Mesendoderm (in vitro differentiated cells): Measurements from ENCODE around the gene RAB42. TPM values are rescaled to one million over a fixed set of nuclear protein-coding genes. Genes with fewer than 3 reads are reported as not detected.

Experiments
- DNase-seq: peaks from one replicate; pipeline ENCODE4 v3.0.0; 2013
- H2AK5ac ChIP-seq: 2 replicates; pipeline ENCODE4 v1.6.1; 2013; ENCODE audit warnings: low read length, inconsistent platforms
- H2BK120ac ChIP-seq: 2 replicates; pipeline ENCODE4 v1.6.1; 2013; ENCODE audit warnings: low read depth, mild to moderate bottlenecking, low read length, moderate library complexity, mixed read lengths
- H2BK15ac ChIP-seq: replicated peaks from 2 replicates; pipeline ENCODE4 v1.6.1; 2013; ENCODE audit warnings: low read depth, mild to moderate bottlenecking, moderate library complexity
- H2BK5ac ChIP-seq: 2 replicates; pipeline ENCODE4 v1.6.1; 2013; ENCODE audit warnings: low read length, inconsistent platforms
- H3K18ac ChIP-seq: 2 replicates; pipeline ENCODE4 v1.6.1; 2013; ENCODE audit warnings: mild to moderate bottlenecking, low read length, mixed read lengths
- H3K23ac ChIP-seq: one replicate; pipeline ENCODE4 v1.6.1; 2013; ENCODE audit warnings: low read length
- H3K27ac ChIP-seq: 2 replicates; pipeline ENCODE4 v1.5.1; 2013; ENCODE audit warnings: low read depth, mild to moderate bottlenecking, inconsistent platforms, low read length, moderate library complexity
- H3K27me3 ChIP-seq: 2 replicates; pipeline ENCODE4 v1.6.1; 2013; ENCODE audit warnings: low read length, control low read depth, mild to moderate bottlenecking, inconsistent platforms; ENCODE audit not compliant: insufficient read depth, poor library complexity
- H3K36me3 ChIP-seq: 2 replicates; pipeline ENCODE4 v1.6.1; 2013; ENCODE audit warnings: low read length, inconsistent platforms; ENCODE audit not compliant: control insufficient read depth, insufficient read depth
- H3K4ac ChIP-seq: one replicate; pipeline ENCODE4 v1.6.1; 2013; ENCODE audit warnings: low read depth, mild to moderate bottlenecking, low read length, moderate library complexity
- H3K4me1 ChIP-seq: 2 replicates; pipeline ENCODE4 v1.6.1; 2013; ENCODE audit warnings: low read depth, low read length, inconsistent platforms; ENCODE audit not compliant: control insufficient read depth
- H3K4me2 ChIP-seq: 2 replicates; pipeline ENCODE4 v1.6.1; 2013; ENCODE audit warnings: low read length
- H3K4me3 ChIP-seq: 2 replicates; pipeline ENCODE4 v1.5.1; 2013; ENCODE audit warnings: mild to moderate bottlenecking, low read length
- H3K56ac ChIP-seq: one replicate; pipeline ENCODE4 v1.6.1; 2013; ENCODE audit warnings: low read length
- H3K79me1 ChIP-seq: 2 replicates; pipeline ENCODE4 v1.6.1; 2013; ENCODE audit warnings: low read length, inconsistent platforms
- H3K79me2 ChIP-seq: 2 replicates; pipeline ENCODE4 v1.6.1; 2013; ENCODE audit warnings: mild to moderate bottlenecking, low read length; ENCODE audit not compliant: control insufficient read depth, insufficient read depth
- H3K9ac ChIP-seq: 2 replicates; pipeline ENCODE4 v1.6.1; 2013; ENCODE audit warnings: low read length, inconsistent platforms
- H4K5ac ChIP-seq: one replicate; pipeline ENCODE4 v1.6.1; 2013; ENCODE audit warnings: low read length
- H4K8ac ChIP-seq: one replicate; pipeline ENCODE4 v1.6.1; 2013; ENCODE audit warnings: low read depth, mild to moderate bottlenecking, control low read depth, low read length, moderate library complexity
- WGBS: extraction: QIAGEN DNeasy Blood & Tissue Kit; methylation state at CpG from one replicate; pipeline ENCODE4 v1.1.7; 2013; ENCODE audit warnings: low lambda C conversion rate, missing lambda C conversion rate; ENCODE audit not compliant: insufficient coverage; ENCODE audit errors: extremely low coverage; 5-methylcytosine and 5-hydroxymethylcytosine counted together
- small RNA-seq: library from polyadenylated mRNA; stranded (forward); fragments of <200 nt; extraction: miRNeasy Mini kit (QIAGEN cat#:217004); gene quantifications from one replicate; pipeline ENCODE3, GENCODE V24; 2013; ENCODE audit not compliant: insufficient read depth

The RAB42 gene

DNA sequence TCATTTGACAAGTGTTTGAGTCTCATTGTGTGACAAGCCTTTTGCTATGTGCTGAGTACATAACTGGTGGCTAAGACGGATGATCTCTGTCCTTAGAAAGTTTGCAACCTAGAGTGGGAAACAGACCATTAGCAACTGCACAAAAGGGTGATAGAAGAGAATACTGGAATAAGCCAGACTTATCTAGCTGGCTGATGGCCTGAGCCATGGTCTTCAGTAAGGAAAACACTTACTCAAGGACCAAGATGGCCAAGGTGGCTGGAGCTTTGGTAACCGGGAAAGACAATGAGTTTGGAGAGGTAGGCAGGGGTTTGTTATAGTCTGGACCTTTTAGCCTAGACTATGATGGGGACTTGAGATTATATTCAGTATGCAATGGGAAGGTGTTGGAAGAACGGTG, 52.4 kb downstream of the RAB42 start:
- no peak overlapping the region for H3K4ac ChIP-seq
- no peak overlapping the region for H4K5ac ChIP-seq
- H3K4me3 ChIP-seq: no peak overlapping the region
- H3K27ac ChIP-seq: no peak overlapping the region
- H3K18ac ChIP-seq: no peak overlapping the region
- H3K9ac ChIP-seq: no peak overlapping the region
- DNase-seq: no peak
- H2BK120ac ChIP-seq: no peak overlapping the region
- H3K56ac ChIP-seq: peak overlapping the region; percentile 43
- peaks cover 2% of the 10 kb centered on the region for H3K4me1 ChIP-seq
- H2BK15ac ChIP-seq: no peak overlapping the region
- no peaks in the 10 kb centered on the region for H3K79me1 ChIP-seq
- no peaks in the 10 kb centered on the region for H3K79me2 ChIP-seq
- 100% methylated on average over 1 of the region's 3 CpGs for WGBS
- no peak overlapping the region for H2BK5ac ChIP-seq
- no peaks in the 10 kb centered on the region for H3K27me3 ChIP-seq
- H3K23ac ChIP-seq: no peak overlapping the region
- H3K4me2 ChIP-seq: no peak overlapping the region
- no peak overlapping the region for H2AK5ac ChIP-seq
- no peak overlapping the region for H4K8ac ChIP-seq
- H3K36me3 ChIP-seq: no peaks in the 10 kb centered on the region

Small RNA genes lying within 50 kb of the gene (small RNA-seq; reads per million reads assigned to genes)
- not detected for gene SNORA16A
- gene SNORA44: not detected
- not detected for gene SNORA61
- gene SNORD99: 15,549 reads per million, percentile 100 among the genes with 10 or more reads in this experiment
